Right ventricle myocardium superior (tissue), 1 donor: ENCODE measurements around the gene MARVELD2. TPM values are rescaled to one million over a fixed set of nuclear protein-coding genes. Genes with fewer than 3 reads are reported as not detected.
"Not testable (repeated sequence)": the region's sequence is repeated elsewhere in the genome, so short reads cannot be mapped to it uniquely, and the experiment has no call there.

ENCODE experiments used
- ATAC-seq: fragments of 200-7000 bp; cut with Tn5 transposase; one replicate; pipeline ENCODE4 v1.9.1; 2020; ENCODE audit warnings: mild to moderate bottlenecking; ENCODE audit not compliant: poor library complexity
- DNase-seq: peaks from one replicate; pipeline ENCODE4 v3.0.0-alpha.2; 2020
- intact Hi-C: fragments of 100-400 bp; cut with DNase I; formaldehyde crosslinking; loops from one replicate; pipeline ENCODE4 v1.11.2; 2022
- long read RNA-seq: library from polyadenylated mRNA; unstranded; transcript quantifications from one replicate; pipeline ENCODE4 v2.0.0, GENCODE V29; 2021
- total RNA-seq: library from RNA; stranded (reverse); fragmentation: NEBNext Ultra II Directional; extraction: Animal tissue kit (Norgen Biotek cat#: 25700); gene quantifications from one replicate; pipeline ENCODE4 v1.2.1, GENCODE V29; 2021
- donor health status: DM: no; HTN: yes; CAD: no; lungs with severe emphysema.

MARVELD2 gene, protein sequence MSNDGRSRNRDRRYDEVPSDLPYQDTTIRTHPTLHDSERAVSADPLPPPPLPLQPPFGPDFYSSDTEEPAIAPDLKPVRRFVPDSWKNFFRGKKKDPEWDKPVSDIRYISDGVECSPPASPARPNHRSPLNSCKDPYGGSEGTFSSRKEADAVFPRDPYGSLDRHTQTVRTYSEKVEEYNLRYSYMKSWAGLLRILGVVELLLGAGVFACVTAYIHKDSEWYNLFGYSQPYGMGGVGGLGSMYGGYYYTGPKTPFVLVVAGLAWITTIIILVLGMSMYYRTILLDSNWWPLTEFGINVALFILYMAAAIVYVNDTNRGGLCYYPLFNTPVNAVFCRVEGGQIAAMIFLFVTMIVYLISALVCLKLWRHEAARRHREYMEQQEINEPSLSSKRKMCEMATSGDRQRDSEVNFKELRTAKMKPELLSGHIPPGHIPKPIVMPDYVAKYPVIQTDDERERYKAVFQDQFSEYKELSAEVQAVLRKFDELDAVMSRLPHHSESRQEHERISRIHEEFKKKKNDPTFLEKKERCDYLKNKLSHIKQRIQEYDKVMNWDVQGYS
- total RNA-seq: 0.94 TPM
- long read RNA-seq, partial matches to known transcripts: 1 of 1 reads
- long read RNA-seq, other reads (novel, unspliced or antisense): 0 of 1 reads

DNA sequence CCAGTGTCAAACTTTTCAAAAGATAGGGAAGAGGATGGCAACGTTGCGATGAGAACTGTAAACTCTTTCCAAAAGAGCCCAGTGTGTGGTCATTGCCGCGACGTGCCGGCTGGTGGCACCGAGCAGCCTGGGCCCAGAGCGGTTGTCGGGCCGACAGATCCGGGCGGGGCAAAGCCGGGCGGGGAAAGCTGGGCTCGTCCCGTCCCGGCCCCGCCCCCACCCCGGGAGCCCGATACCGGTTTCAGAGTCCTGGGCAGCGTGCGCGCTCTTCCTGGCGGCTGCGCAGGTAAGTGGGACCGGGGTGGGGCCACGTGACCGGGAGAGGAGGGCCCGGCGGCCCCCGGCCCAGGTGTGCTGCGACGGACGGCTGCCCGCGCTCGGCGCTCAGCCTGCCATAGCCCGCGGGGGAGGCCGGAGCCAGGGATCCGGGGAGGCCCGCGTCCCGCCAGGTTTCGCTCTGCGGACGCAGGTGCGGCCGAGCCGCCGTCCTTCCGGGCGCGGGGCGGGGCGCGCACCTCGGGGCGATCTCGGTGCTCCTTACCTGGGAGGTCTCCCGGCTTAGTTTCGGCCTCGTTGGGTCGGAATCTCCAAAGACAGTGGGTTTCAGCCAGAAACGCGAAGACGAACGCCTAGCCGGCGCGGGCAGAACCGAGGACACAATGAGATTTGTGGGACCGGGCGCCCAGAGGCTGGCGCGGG lies at the start of gene MARVELD2:
Gene MARVELD2 (plus strand): TSS at position 232 of the 699 bp plus-strand sequence. CDS start 4,270 bp downstream, outside the sequence.
- ATAC-seq (peak; percentile 98), DNase-seq (peak; percentile 72)
- intact Hi-C loops: no loop called here

DNA sequence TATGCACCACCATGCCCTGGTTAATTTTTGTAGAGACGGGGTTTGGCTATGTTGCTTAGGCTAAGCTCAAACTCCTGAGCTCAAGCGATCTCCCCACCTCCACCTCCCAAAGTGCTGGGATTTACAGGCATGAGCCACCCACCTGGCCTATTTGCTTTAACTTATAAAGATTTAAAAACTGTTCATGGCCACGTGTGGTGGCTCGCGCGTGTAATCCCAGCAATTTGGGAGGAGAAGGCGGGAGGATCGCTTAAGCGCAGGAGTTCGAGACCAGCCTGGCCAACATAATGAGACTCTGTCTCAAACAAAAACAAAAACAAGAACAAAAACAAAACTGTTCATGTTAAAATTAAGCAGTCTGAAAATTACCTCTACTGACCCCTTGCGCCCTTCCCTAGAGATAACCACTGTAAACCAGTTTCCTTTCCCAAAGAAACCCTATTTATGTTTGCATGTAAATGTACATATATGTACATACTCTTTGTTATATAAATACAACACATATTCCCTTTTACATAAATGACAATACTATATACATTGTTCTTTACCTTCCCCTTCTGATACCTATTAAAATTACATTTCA lies 47.1 kb upstream of the MARVELD2 start:
- no peak for ATAC-seq
- DNase-seq: no peak
- intact Hi-C loops: no loop called here

DNA sequence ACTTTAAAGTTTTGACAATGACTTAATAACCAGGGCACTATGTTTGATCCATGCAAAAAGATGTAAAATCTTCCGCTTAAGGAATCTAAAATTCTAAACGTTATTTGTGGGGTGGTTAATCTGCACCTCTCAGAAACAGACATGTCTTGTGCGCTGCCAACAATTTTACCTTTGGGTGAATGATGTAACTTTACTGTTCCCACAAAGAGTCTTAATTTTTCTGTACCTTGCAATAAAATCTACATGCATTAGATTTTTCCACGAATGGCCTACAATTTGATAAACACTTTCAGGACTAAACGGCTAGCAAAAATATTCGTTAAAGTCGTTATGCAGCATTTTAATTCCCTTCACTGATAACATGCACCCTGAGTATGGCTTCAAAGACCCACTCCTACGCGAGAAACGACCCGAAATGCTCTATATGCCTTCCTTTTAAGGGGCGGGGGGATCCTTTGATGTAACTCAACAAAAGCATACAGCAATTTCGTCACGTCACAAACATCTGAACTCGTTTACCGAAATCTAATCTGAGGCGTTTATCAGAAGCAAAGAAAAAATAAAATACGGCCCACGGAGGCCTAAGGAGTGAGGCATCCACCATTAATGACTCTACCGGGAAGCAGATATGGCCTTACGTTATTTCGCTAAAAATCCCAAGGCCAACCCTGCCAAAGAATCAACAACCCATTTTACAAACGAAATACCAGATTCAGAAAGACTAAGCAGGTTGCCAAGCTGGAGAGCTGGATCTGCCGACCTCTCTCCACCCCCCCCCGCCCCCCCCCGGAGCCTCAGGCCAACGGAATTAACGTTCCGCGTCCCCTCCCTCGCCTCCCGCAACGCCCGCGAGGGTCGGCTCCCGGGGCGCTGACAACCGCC lies 46.2 kb upstream of the MARVELD2 start:
- intact Hi-C loops: no loop called here
- no peak for DNase-seq
- ATAC-seq: peak; percentile 61

DNA sequence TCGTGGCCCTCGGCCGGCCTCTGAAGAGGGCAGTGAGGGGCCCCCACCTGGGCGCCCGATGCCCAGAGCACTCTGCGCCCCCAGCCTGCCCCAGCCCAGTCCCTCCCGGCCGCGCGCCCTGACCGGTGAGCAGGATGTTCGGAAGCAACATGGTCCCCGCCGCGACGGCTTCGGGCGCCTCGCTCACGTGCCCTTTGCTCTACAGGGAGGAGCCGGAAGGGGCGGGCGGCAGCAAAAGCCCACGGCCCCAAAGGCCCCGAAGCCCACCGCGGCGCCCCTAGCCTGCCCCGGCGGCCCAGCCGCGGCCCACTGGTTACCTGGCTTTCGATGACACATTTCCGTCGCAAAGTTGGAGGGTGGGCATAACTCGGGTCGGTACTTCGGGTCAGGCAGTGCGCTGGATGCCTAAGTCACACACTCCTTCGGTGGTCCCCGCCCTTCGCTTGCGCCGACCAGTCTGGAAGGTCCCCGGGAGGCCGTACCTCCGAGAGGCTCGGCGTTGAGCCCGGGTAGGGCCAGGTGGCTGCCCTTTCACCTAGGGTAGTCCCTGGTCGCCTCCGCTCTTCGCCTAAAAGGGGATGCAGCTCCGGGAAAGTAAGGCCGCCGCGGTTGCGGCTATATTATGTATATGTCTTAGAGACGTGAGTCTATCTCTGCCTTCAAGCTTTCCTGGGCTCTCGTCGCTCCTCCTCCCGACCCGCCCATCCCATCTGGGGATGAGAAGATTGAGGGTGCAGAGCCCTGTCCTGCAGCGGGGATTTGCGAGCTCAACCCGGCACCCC lies 45.4 kb upstream of the MARVELD2 start, which contains the start of the genes AK6, RAD17 and TAF9:
Gene AK6 (minus strand): TSS at position 181 of the 782 bp plus-strand sequence. CDS start 30 bp downstream, at position 151.
Gene RAD17 (plus strand): TSS at position 479 of the 782 bp plus-strand sequence. CDS start 2,391 bp downstream, outside the sequence.
Gene TAF9 (minus strand): TSS at position 181 of the 782 bp plus-strand sequence. CDS start 3,783 bp downstream, outside the sequence.
- peak; percentile 97 for DNase-seq
- intact Hi-C loops: no loop called here
- peak; percentile 99 for ATAC-seq

GRCh38 chr5:69370335-69370734 lies 44.6 kb upstream of the MARVELD2 start:
- DNase-seq, intact Hi-C loops, ATAC-seq: not testable (repeated sequence)

DNA sequence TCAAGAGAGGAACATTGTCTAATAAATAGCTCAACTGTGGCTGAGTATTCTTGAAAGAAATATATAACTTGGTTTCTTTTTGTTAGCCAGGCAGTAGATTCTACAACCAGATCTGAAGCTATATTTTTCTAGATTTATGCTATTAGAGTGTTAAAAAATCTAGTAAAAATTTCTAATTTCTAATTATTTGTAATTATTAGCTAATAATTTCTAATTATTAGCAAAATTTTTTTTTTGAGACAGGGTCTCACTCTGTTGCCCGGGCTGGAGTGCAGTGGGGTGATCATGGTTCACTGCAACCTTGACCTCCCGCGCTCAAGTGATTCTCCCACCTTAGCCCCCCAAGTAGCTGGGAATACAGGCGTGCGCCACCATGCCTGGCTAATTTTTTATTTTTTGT lies 42.5 kb upstream of the MARVELD2 start:
- ATAC-seq (no peak), DNase-seq (no peak)
- intact Hi-C loops: no loop called here

DNA sequence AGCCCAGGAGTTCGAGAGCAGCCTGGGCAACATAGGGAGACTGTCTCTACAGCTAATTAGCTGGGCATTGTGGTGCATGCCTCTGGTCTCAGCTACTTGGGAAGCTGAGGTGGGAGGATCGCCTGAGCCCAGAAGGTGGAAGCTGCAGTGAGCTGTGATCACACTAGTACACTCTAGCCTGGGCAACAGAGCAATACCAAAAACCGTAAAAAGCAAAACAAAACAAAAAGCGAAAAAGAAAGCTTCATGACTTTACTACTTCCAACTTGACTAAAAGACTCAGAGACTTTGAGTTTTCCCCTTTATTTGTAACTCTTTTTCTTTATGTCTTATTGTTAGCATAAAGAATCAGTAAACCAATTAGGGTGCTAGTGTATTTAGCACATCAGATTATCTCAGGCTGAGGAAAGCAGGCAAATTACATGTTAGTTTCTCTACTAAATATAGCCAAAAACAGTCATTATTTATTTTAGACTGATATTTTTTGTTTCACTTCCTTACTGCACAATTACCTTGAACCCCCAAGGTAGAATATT lies 39.9 kb upstream of the MARVELD2 start:
- intact Hi-C loops: no loop called here
- ATAC-seq: no peak
- no peak for DNase-seq

DNA sequence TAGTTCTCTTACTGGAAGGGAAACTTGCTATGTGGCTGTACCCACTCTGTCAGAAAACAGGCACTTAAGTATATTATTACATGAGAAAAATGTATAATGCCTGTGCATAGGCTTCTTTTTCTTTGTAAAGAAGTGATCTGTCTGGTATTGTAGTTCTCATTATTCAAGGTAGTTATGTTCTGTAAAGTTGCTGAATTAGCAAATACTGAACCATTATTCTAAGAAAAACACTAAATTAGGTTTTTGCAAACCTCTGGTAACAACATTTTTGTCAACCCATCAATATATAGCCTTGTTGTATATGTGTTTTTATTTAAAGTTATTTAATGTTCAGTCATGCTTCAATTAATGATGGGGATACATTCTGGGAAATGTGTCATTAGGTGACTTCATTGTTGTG lies 36.5 kb upstream of the MARVELD2 start:
- intact Hi-C loops: no loop called here
- ATAC-seq (no peak), DNase-seq (no peak)

GRCh38 chr5:69404659-69405330 lies 10.1 kb upstream of the MARVELD2 start:
- ATAC-seq (no peak), DNase-seq (no peak)
- intact Hi-C loops: no loop called here

DNA sequence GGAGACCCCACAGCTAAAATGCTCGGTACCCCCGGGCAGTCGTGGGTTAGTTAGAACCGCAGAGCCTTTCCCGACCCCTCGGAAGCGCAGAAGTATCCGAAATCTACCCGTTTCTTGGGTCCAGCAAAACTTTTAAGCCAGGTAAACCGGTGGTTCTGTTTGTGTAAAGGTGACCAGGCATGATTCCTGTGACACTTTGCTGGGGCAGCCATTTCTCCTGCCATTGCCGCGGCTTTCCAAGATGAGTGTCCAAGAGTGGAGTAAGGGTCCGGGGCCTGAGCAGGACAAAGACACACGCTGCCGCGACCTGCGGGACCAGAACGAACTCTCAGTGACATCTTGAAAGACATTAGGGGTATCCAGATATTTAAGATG lies 655 bp downstream of the MARVELD2 start:
- intact Hi-C loops: no loop called here
- no peak for DNase-seq
- ATAC-seq: no peak

GRCh38 chr5:69416180-69416579 lies 1.3 kb downstream of the MARVELD2 start:
- no peak for ATAC-seq
- intact Hi-C loops: no loop called here

DNA sequence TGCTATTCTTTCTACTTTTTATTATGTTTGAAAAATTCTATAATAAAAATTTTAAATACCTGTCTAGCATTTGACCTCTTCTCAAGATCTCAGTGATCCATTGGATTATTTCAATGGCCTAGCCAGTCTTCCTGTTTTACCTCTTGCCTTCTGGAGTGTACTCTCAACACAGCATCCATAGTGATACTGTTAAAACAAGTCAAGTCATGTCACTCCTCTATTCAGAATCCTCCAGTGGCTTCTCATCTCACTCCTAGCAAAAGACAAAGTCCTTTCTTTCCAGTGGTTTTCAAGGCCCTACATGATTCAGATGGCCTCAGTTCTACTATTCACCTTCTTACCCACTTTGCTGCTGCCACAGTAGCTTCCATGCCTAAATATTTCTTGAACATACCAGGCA lies 1.8 kb downstream of the MARVELD2 start:
- ATAC-seq (no peak), DNase-seq (no peak)
- intact Hi-C loops: no loop called here

More at GRCh38 chr5:69416180-69416579, 1.3 kb downstream of the MARVELD2 start:
- DNase-seq: no peak

GRCh38 chr5:69418554-69418953 lies 3.6 kb downstream of the MARVELD2 start:
- DNase-seq (no peak), ATAC-seq (no peak)
- intact Hi-C loops: no loop called here

DNA sequence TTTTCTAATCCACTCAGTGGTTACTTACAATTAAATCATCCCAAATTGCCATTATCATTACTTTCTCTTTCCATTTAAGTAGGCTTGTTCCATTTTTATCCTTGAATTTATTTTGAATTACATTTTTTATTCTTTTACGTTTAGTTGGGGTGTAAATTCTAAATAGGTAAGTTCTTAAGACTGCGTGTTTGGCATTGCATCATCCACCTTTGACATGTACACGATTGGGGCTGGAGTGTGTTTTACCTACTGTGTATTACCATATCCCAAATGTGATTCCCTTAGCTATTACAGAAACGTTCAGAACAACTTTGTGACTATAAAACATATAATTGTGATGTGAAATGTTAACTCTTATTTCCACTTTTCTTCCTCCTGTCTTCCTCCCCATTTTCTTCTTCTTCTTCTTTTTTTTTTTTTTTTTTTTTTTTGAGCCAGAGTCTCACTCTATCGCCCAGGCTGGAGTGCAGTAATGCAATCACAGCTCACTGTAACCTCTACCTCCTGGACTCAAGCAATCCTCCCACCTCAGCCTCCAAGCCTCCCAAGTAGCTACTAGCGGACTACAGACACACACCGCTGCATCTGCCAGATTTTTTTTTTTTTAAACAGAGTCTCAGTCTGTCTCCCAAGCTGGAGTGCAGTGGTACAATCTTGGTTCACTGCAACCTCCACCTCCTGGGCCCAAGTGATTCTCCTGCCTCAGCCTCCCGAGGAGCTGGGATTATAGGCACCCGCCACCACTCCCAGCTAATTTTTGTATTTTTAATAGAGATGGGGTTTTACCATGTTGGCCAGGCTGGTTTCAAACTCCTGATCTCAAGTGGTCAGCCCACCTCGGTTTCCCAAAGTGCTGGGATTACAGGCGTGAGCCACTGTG lies 16.7 kb downstream of the MARVELD2 start:
- ATAC-seq (no peak), DNase-seq (no peak)
- intact Hi-C loops: no loop called here

- intact Hi-C loops: no loop called here
- no peak for DNase-seq
- no peak for ATAC-seq
Observed at GRCh38 chr5:69432412-69433206, 17.7 kb downstream of the MARVELD2 start.
